GM12872 (cell line): Measurements from ENCODE around the gene L3MBTL3.

Experiments used
- TF ChIP-seq, protein P1 (sequence below): IDR thresholded peaks from 3 replicates; pipeline ENCODE4 v1.5.1; 2011; ENCODE audit warnings: low read depth, mild to moderate bottlenecking, low read length, moderate library complexity; ENCODE audit not compliant: insufficient read depth

L3MBTL3 gene

DNA sequence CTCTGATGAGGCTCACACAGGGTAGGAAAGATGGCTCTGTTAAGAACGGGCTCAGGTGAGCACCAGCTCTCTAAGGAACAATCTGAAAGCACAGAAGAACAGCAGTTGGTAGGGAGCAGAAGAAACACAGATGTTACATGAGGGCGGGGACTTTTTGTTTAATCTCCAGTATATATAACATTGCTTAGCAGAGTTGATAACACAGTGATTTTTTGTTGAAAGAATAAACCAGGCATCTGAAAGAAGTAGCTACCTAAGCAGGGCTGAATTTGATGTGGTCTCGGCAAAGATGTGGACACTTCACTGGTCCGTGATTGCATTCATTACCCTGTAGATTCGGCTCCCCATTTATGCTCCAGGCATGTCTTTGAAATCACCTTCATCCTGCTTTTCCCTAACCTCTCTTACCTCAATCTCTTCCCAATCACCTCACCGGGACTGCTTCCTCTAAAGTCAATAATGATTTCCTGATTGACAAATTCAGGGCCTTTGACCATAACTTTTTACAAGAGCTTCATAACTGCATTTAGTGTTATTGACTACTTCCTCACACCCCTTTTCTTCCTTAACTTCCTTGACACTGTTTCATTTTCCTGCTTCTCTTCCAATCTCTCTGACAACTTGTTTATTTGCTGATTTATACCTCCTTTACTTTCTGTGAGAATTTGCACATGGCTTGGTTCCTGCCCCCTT, 170.0 kb downstream of the L3MBTL3 start:
- TF ChIP-seq, protein P1, sequence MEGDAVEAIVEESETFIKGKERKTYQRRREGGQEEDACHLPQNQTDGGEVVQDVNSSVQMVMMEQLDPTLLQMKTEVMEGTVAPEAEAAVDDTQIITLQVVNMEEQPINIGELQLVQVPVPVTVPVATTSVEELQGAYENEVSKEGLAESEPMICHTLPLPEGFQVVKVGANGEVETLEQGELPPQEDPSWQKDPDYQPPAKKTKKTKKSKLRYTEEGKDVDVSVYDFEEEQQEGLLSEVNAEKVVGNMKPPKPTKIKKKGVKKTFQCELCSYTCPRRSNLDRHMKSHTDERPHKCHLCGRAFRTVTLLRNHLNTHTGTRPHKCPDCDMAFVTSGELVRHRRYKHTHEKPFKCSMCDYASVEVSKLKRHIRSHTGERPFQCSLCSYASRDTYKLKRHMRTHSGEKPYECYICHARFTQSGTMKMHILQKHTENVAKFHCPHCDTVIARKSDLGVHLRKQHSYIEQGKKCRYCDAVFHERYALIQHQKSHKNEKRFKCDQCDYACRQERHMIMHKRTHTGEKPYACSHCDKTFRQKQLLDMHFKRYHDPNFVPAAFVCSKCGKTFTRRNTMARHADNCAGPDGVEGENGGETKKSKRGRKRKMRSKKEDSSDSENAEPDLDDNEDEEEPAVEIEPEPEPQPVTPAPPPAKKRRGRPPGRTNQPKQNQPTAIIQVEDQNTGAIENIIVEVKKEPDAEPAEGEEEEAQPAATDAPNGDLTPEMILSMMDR = no peak

DNA sequence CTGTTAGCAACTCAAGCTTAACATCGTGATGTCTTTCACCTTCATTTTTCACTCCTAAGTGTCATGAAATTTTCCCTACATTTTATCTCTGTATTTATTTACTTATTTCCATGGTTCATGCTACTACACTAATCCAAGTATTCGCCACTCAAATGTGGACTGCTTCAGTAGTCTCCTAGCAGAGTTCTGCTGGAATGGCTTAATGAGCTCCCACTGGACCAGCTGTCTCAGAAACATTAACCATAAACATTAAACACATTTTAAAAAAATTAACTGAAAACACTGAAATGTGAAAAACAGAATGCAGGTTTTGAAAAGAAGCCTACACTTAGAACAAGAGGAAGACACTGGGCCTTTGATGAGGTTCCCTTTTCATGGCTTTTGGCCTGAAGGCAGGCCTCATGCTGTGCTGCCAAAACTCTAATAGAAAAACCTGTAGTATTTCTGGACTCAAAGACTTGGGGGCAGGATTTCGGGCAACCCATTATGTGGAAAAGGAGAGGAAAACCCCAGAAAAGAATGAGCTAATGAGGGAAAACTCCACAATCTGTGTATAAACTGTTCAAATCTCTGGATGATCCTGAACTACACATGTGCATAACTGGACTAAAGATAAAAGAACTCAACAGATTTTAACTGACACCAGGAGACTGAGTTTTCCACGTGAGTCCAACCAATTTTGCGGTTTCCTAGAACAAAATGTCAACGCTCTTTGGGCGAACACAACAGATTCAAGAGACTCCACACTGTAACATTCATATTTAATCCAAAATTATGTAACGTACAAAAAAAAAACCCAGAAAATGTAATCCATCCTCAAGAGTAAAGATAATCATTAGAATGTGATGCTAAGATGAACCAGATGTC, 171.4 kb downstream of the L3MBTL3 start:
- TF ChIP-seq, protein P1 = no peak
